ENCODE measurements around the gene NPFF.

The NPFF gene

GRCh38 chr12:53467880-53468279 is 39.4 kb downstream of the NPFF start:
- no peak overlapping the region for H3K27ac ChIP-seq
- no peaks in the 10 kb centered on the region for H3K36me3 ChIP-seq (ENCODE audit: control insufficient read depth, insufficient read depth, low read length)
- H3K9me3 ChIP-seq (ENCODE audit: control insufficient read depth, low read length), result no peaks in the 10 kb centered on the region
- H3K4me2 ChIP-seq (ENCODE audit: low read length), result no peak overlapping the region
- H3K4me1 ChIP-seq, result peaks cover 13% of the 10 kb centered on the region
- no peak overlapping the region for H2AFZ ChIP-seq
- H3K9ac ChIP-seq, result no peak overlapping the region
- H3K27me3 ChIP-seq (ENCODE audit: control insufficient read depth, insufficient read depth, low read length), result no peaks in the 10 kb centered on the region
- no peak overlapping the region for H3K4me3 ChIP-seq (ENCODE audit: low read depth, low read length)
- H3K79me2 ChIP-seq, result peaks cover 24% of the 10 kb centered on the region
- no peak for TF ChIP-seq CTCF (IDR thresholded peaks at IDR 0.05)

GRCh38 chr12:53467082-53467481 is 40.2 kb downstream of the NPFF start:
- peaks cover 7% of the 10 kb centered on the region for H3K4me1 ChIP-seq
- H3K36me3 ChIP-seq (ENCODE audit: control insufficient read depth, insufficient read depth, low read length), result no peaks in the 10 kb centered on the region
- peaks cover 30% of the 10 kb centered on the region for H3K79me2 ChIP-seq
- TF ChIP-seq CTCF (IDR thresholded peaks at IDR 0.05), result no peak
- H3K27ac ChIP-seq, result no peak overlapping the region
- no peak overlapping the region for H3K9ac ChIP-seq
- H2AFZ ChIP-seq, result no peak overlapping the region
- H3K9me3 ChIP-seq (ENCODE audit: control insufficient read depth, low read length), result no peaks in the 10 kb centered on the region
- no peak overlapping the region for H3K4me3 ChIP-seq (ENCODE audit: low read depth, low read length)
- H3K27me3 ChIP-seq (ENCODE audit: control insufficient read depth, insufficient read depth, low read length), result no peaks in the 10 kb centered on the region
- no peak overlapping the region for H3K4me2 ChIP-seq (ENCODE audit: low read length)

- Histone ChIP-seq H3K4me3 (ENCODE audit: low read depth, low read length) (no peak overlapping the region), H3K79me2 (peaks cover 30% of the 10 kb centered on the region), H3K4me1 (peaks cover 3% of the 10 kb centered on the region), H2AFZ (no peak overlapping the region), H3K9me3 (ENCODE audit: control insufficient read depth, low read length) (no peaks in the 10 kb centered on the region), H3K4me2 (ENCODE audit: low read length) (no peak overlapping the region), H3K36me3 (ENCODE audit: control insufficient read depth, insufficient read depth, low read length) (no peaks in the 10 kb centered on the region), H3K9ac (no peak overlapping the region), H3K27me3 (ENCODE audit: control insufficient read depth, insufficient read depth, low read length) (no peaks in the 10 kb centered on the region), H3K27ac (no peak overlapping the region)
- no peak for TF ChIP-seq CTCF (IDR thresholded peaks at IDR 0.05)
Observed at GRCh38 chr12:53466640-53467039, 40.6 kb downstream of the NPFF start.

GRCh38 chr12:53465679-53466078 is 41.6 kb downstream of the NPFF start:
- Histone ChIP-seq H3K9me3 (ENCODE audit: control insufficient read depth, low read length) (no peaks in the 10 kb centered on the region), H3K4me3 (ENCODE audit: low read depth, low read length) (no peak overlapping the region), H3K9ac (no peak overlapping the region), H3K36me3 (ENCODE audit: control insufficient read depth, insufficient read depth, low read length) (no peaks in the 10 kb centered on the region), H3K27ac (no peak overlapping the region), H3K4me1 (peaks cover 11% of the 10 kb centered on the region), H3K27me3 (ENCODE audit: control insufficient read depth, insufficient read depth, low read length) (no peaks in the 10 kb centered on the region), H3K4me2 (ENCODE audit: low read length) (no peak overlapping the region), H3K79me2 (peaks cover 36% of the 10 kb centered on the region), H2AFZ (no peak overlapping the region)
- TF ChIP-seq CTCF (IDR thresholded peaks at IDR 0.05), result no peak

GRCh38 chr12:53464685-53465418 is 42.4 kb downstream of the NPFF start:
- peaks cover 13% of the 10 kb centered on the region for H3K4me1 ChIP-seq
- H2AFZ ChIP-seq, result no peak overlapping the region
- H3K4me2 ChIP-seq (ENCODE audit: low read length), result no peak overlapping the region
- H3K27me3 ChIP-seq (ENCODE audit: control insufficient read depth, insufficient read depth, low read length), result no peaks in the 10 kb centered on the region
- no peak for TF ChIP-seq CTCF (IDR thresholded peaks at IDR 0.05)
- no peaks in the 10 kb centered on the region for H3K9me3 ChIP-seq (ENCODE audit: control insufficient read depth, low read length)
- H3K27ac ChIP-seq, result no peak overlapping the region
- H3K4me3 ChIP-seq (ENCODE audit: low read depth, low read length), result no peak overlapping the region
- peaks cover 44% of the 10 kb centered on the region for H3K79me2 ChIP-seq
- H3K9ac ChIP-seq, result no peak overlapping the region
- H3K36me3 ChIP-seq (ENCODE audit: control insufficient read depth, insufficient read depth, low read length), result no peaks in the 10 kb centered on the region

All from parathyroid adenoma (tissue), 2 donors.